ENCODE measurements around the gene ZFR2. TPM values are rescaled to one million over a fixed set of nuclear protein-coding genes. Genes with fewer than 3 reads are reported as not detected.

Gene ZFR2
- polyA plus RNA-seq, 2 of the 4 experiments (the other 2 are of a cell fraction), result 0.14 to 0.30 TPM

GRCh38 chr19:3819989-3820388 is 48.8 kb downstream of the ZFR2 start:
- no CpG with 5 or more reads among the region's 19 CpGs for WGBS (ENCODE audit: missing lambda C conversion rate)
- FAIRE-seq (no peak), ATAC-seq (0 out of 6 replicates have a peak, but pooled peaks of 1 of the 2 experiments have one; percentile 17), DNase-seq (ENCODE audit: low read depth in 1 of 2, low spot score in 1 of 2) (no peak)
- H3K27ac ChIP-seq, result no peak overlapping the region
- no peak overlapping the region for H3K4me2 ChIP-seq
- 0 out of 3 replicates have a peak, but pooled peaks cover 4% of the 10 kb centered on the region for H3K4me1 ChIP-seq
- H3K4me3 ChIP-seq, result no peak overlapping the region
- POLR2A ChIA-PET, result no interaction called here
- TF ChIP-seq NFE2L2 (conservative IDR thresholded peaks at IDR 0.05; ENCODE audit: low read length), result no peak
- no peak for TF ChIP-seq RFX5 (IDR thresholded peaks at IDR 0.05)
- TF ChIP-seq PBX3 (IDR thresholded peaks at IDR 0.05), result no peak
- no peak for TF ChIP-seq ZC3H11A (IDR thresholded peaks at IDR 0.05)
- TF ChIP-seq CBX2 (IDR thresholded peaks at IDR 0.05; ENCODE audit: borderline replicate concordance, low read depth), result no peak
- TF ChIP-seq RCOR1 (IDR thresholded peaks at IDR 0.05; ENCODE audit: low read depth, low read length), result no peak
- CTCF ChIA-PET, result interaction anchor here (1.2 to 3.3 kb wide), 3 partner anchors 22 to 388 kb away, joined by 3 to 22 read pairs (median 11); partner anchors contain the start of gene MRPL54
- no peaks in the 10 kb centered on the region for H3K9me3 ChIP-seq

- Histone ChIP-seq H3K4me3 (no peak overlapping the region), H3K4me2 (no peak overlapping the region), H3K4me1 (0 out of 3 replicates have a peak, but pooled peaks cover 4% of the 10 kb centered on the region), H3K9me3 (no peaks in the 10 kb centered on the region), H3K27ac (no peak overlapping the region)
- ChIA-PET POLR2A (interaction anchor here (1.1 kb wide), 1 partner anchor 150 kb away, joined by 3 read pairs; no protein-coding TSS in a partner anchor), CTCF (interaction anchor here (0.6 to 1.4 kb wide), 5 partner anchors 15 to 745 kb away, joined by 3 to 4 read pairs (median 3); no protein-coding TSS in a partner anchor)
- FAIRE-seq (no peak), DNase-seq (ENCODE audit: low read depth in 1 of 2, low spot score in 1 of 2) (no peak), ATAC-seq (no peak)
- no peak for TF ChIP-seq POLR2A (IDR thresholded peaks at IDR 0.05; ENCODE audit: low read length)
- no peak for TF ChIP-seq EHMT2 (IDR thresholded peaks at IDR 0.05; ENCODE audit: low read depth)
- no peak for TF ChIP-seq GATA3 (IDR thresholded peaks at IDR 0.05; ENCODE audit: borderline replicate concordance)
- TF ChIP-seq FOXS1 (CRISPR knock-in tag; IDR thresholded peaks at IDR 0.05), result no peak
- no peak for TF ChIP-seq REST (IDR thresholded peaks at IDR 0.05)
- WGBS (ENCODE audit: missing lambda C conversion rate), result 75% methylated on average over 6 of the region's 31 CpGs
Measured at GRCh38 chr19:3818918-3819317, 49.9 kb downstream of the ZFR2 start.

GRCh38 chr19:3818466-3818865 is 50.4 kb downstream of the ZFR2 start:
- FAIRE-seq, result no peak

GRCh38 chr19:3817761-3818160 is 51.1 kb downstream of the ZFR2 start:
- POLR2A ChIA-PET, result interaction anchor here (0.5 to 1.5 kb wide), 2 partner anchors 55 to 122 kb away, joined by 3 to 4 read pairs; partner anchors contain the start of gene MRPL54
- Histone ChIP-seq H3K4me2 (no peak overlapping the region), H3K4me3 (no peak overlapping the region), H3K4me1 (0 out of 3 replicates have a peak, but pooled peaks cover 4% of the 10 kb centered on the region), H3K27ac (no peak overlapping the region), H3K9me3 (no peaks in the 10 kb centered on the region)
- DNase-seq (ENCODE audit: low read depth in 1 of 2, low spot score in 1 of 2), result no peak
- CTCF ChIA-PET, result interaction anchor here (0.6 to 1.4 kb wide), 3 partner anchors 16 to 151 kb away, joined by 3 to 4 read pairs (median 3); no protein-coding TSS in a partner anchor
- TF ChIP-seq JUNB (IDR thresholded peaks at IDR 0.05), result no peak
- TF ChIP-seq CHD4 (IDR thresholded peaks at IDR 0.05; ENCODE audit: borderline replicate concordance), result no peak
- TF ChIP-seq E2F6 (IDR thresholded peaks at IDR 0.05; ENCODE audit: borderline replicate concordance, low read depth), result no peak
- no peak for TF ChIP-seq ZNF302 (CRISPR knock-in tag; IDR thresholded peaks at IDR 0.05)
- TF ChIP-seq SMC3 (IDR thresholded peaks at IDR 0.05), result no peak
- no peak for TF ChIP-seq MAX (IDR thresholded peaks at IDR 0.05)
- TF ChIP-seq CHD2 (IDR thresholded peaks at IDR 0.05; ENCODE audit: low read length, partially characterized antibody), result no peak
- TF ChIP-seq SREBF2 (IDR thresholded peaks at IDR 0.05), result no peak
- TF ChIP-seq CBX8 (IDR thresholded peaks at IDR 0.05), result no peak
- TF ChIP-seq EP300 (IDR thresholded peaks at IDR 0.05), result no peak
- TF ChIP-seq RCOR1 (IDR thresholded peaks at IDR 0.05; ENCODE audit: low read depth, low read length), result no peak
- TF ChIP-seq ZSCAN20 (CRISPR knock-in tag; IDR thresholded peaks at IDR 0.05), result no peak
- no peak for TF ChIP-seq HOXB5 (CRISPR knock-in tag; IDR thresholded peaks at IDR 0.05)
- TF ChIP-seq NFE2L2 (conservative IDR thresholded peaks at IDR 0.05; ENCODE audit: low read length), result no peak
- TF ChIP-seq MYC (IDR thresholded peaks at IDR 0.05; ENCODE audit: borderline replicate concordance, low read length), result no peak
- TF ChIP-seq HEYL (CRISPR knock-in tag; IDR thresholded peaks at IDR 0.05), result no peak
- no peak for TF ChIP-seq TP53 (CRISPR knock-in tag; IDR thresholded peaks at IDR 0.05)
- ATAC-seq, result no peak
- FAIRE-seq, result no peak
- WGBS (ENCODE audit: missing lambda C conversion rate), result 83% methylated on average over 8 of the region's 8 CpGs

More at GRCh38 chr19:3818466-3818865, 50.4 kb downstream of the ZFR2 start:
- no peak overlapping the region for H3K4me3 ChIP-seq
- POLR2A ChIA-PET, result interaction anchor here (1.1 to 1.5 kb wide), 2 partner anchors 56 to 151 kb away, joined by 3 to 4 read pairs; partner anchors contain the start of gene MRPL54
- ATAC-seq (no peak), DNase-seq (ENCODE audit: low read depth in 1 of 2, low spot score in 1 of 2) (no peak)
- 0 out of 3 replicates have a peak, but pooled peaks cover 4% of the 10 kb centered on the region for H3K4me1 ChIP-seq
- TF ChIP-seq POLR2AphosphoS2 (conservative IDR thresholded peaks at IDR 0.05; ENCODE audit: low read length), result no peak
- TF ChIP-seq CBX8 (IDR thresholded peaks at IDR 0.05), result no peak
- TF ChIP-seq CHD4 (IDR thresholded peaks at IDR 0.05; ENCODE audit: borderline replicate concordance), result no peak
- 37% methylated on average over 11 of the region's 11 CpGs for WGBS (ENCODE audit: missing lambda C conversion rate)
- no peak overlapping the region for H3K4me2 ChIP-seq
- CTCF ChIA-PET, result interaction anchor here (0.6 to 1.4 kb wide), 5 partner anchors 16 to 745 kb away, joined by 3 to 4 read pairs (median 3); no protein-coding TSS in a partner anchor
- H3K9me3 ChIP-seq, result no peaks in the 10 kb centered on the region
- no peak overlapping the region for H3K27ac ChIP-seq
